H1 (cell line): Measurements from ENCODE around the gene SLC4A7. TPM values are rescaled to one million over a fixed set of nuclear protein-coding genes. Genes with fewer than 3 reads are reported as not detected.

Experiments
- CTCF ChIA-PET: fragments of 300-600 bp; sonication (Branson Sonifier 250); formaldehyde crosslinking; loops from one replicate; lab custom pipeline; 2021; ENCODE audit not compliant: partially characterized antibody; lab: Charles Lee
- POLR2A ChIA-PET: fragments of 300-600 bp; sonication (Branson Sonifier 250); formaldehyde crosslinking; loops from one replicate; lab custom pipeline; 2021; ENCODE audit warnings: inconsistent platforms; ENCODE audit not compliant: partially characterized antibody; lab: Charles Lee
- DNase-seq, 2 experiments: peaks; one replicate each; pipeline versions ENCODE4 v3.0.0 to v3.0.0-alpha.2; 2010 to 2022; ENCODE audit warnings: low spot score in 2 of 2, low read depth in 1 of 2, mixed read lengths in 1 of 2
- FAIRE-seq: peaks from 2 replicates; lab custom pipeline; 2011; peaks lifted over from hg19 to GRCh38; lab: Jason Lieb, UNC
- H2AFZ ChIP-seq: 2 replicates; pipeline ENCODE4 v1.8.1; 2012; ENCODE audit warnings: low read length, inconsistent platforms
- H2AK5ac ChIP-seq: 2 replicates; pipeline ENCODE4 v1.6.1; 2013; ENCODE audit warnings: low read depth, low read length
- H2BK120ac ChIP-seq: replicated peaks from 2 replicates; pipeline ENCODE3; 2013; ENCODE audit warnings: low read depth, low read length, inconsistent platforms
- H2BK12ac ChIP-seq: 2 replicates; pipeline ENCODE4 v1.6.1; 2013; ENCODE audit warnings: low read depth, low read length
- H2BK15ac ChIP-seq: 2 replicates; pipeline ENCODE4 v1.6.1; 2013; ENCODE audit warnings: low read length
- H2BK20ac ChIP-seq: 2 replicates; pipeline ENCODE4 v1.6.1; 2013; ENCODE audit warnings: low read length
- H2BK5ac ChIP-seq: 2 replicates; pipeline ENCODE4 v1.6.1; 2013; ENCODE audit warnings: low read depth, low read length
- H3K14ac ChIP-seq: 2 replicates; pipeline ENCODE4 v1.6.1; 2013; ENCODE audit warnings: inconsistent platforms; ENCODE audit not compliant: insufficient read length
- H3K18ac ChIP-seq: 2 replicates; pipeline ENCODE4 v1.6.1; 2013; ENCODE audit warnings: low read length; ENCODE audit errors: extremely low read depth
- H3K23ac ChIP-seq: 2 replicates; pipeline ENCODE4 v1.6.1; 2013; ENCODE audit warnings: inconsistent platforms; ENCODE audit not compliant: insufficient read length
- H3K23me2 ChIP-seq: 2 replicates; pipeline ENCODE4 v1.6.1; 2013; ENCODE audit warnings: low read depth, low read length
- H3K27ac ChIP-seq: 2 replicates; pipeline ENCODE4 v1.6.1; 2011; ENCODE audit warnings: low read depth, low read length, inconsistent platforms
- H3K27me3 ChIP-seq, 4 experiments: replicated peaks in 1 of 4; 1 replicate in 1 of 4; 2 replicates in 3 of 4; pipeline versions ENCODE4 v1.6.1 to v1.8.1; 2011 to 2013; ENCODE audit warnings: low read length in 3 of 4, mild to moderate bottlenecking in 3 of 4, inconsistent platforms in 2 of 4, mixed read lengths in 2 of 4, moderate library complexity in 1 of 4; ENCODE audit not compliant: control insufficient read depth in 3 of 4, insufficient read depth in 3 of 4; ENCODE audit errors: extremely low read depth in 1 of 4
- H3K36me3 ChIP-seq, 4 experiments: 2 replicates each; pipeline versions ENCODE4 v1.6.1 to v1.8.1; 2011 to 2013; ENCODE audit warnings: mild to moderate bottlenecking in 4 of 4, low read length in 3 of 4, moderate library complexity in 2 of 4, control low read depth in 1 of 4, inconsistent platforms in 1 of 4; ENCODE audit not compliant: insufficient read depth in 4 of 4, control insufficient read depth in 2 of 4
- H3K4ac ChIP-seq: replicated peaks from 2 replicates; pipeline ENCODE3; 2013; ENCODE audit warnings: low read length, low read depth, mixed read lengths, inconsistent platforms; ENCODE audit not compliant: insufficient read length
- H3K4me1 ChIP-seq, 4 experiments: replicated peaks in 1 of 4; 1 replicate in 1 of 4; 2 replicates in 3 of 4; pipeline versions ENCODE4 v1.6.1 to v1.8.1; 2011 to 2013; ENCODE audit warnings: low read length in 3 of 4, inconsistent platforms in 2 of 4, mixed read lengths in 1 of 4; ENCODE audit not compliant: insufficient read depth in 4 of 4, control insufficient read depth in 3 of 4
- H3K4me2 ChIP-seq, 2 experiments: 2 replicates each; pipeline versions ENCODE4 v1.6.1 to v1.8.1; 2011 to 2013; ENCODE audit warnings: low read depth in 2 of 2, low read length in 2 of 2, control low read depth in 1 of 2, inconsistent platforms in 1 of 2, mild to moderate bottlenecking in 1 of 2; ENCODE audit not compliant: insufficient read depth in 1 of 2
- H3K4me3 ChIP-seq, 4 experiments: fragments of 200-600, 300-600 bp in 1 of 4; sonication (generic), shearing (Covaris generic), sonication (Bioruptor Twin) in 1 of 4; 2 replicates each; pipeline versions ENCODE4 v1.5.1 to v1.8.1; 2011 to 2016; ENCODE audit warnings: low read length in 4 of 4, low read depth in 3 of 4, control low read depth in 2 of 4, inconsistent platforms in 2 of 4, mild to moderate bottlenecking in 2 of 4, mixed read lengths in 1 of 4, moderate library complexity in 1 of 4; ENCODE audit not compliant: insufficient read depth in 2 of 4; ENCODE audit errors: extremely low read depth in 1 of 4
- H3K56ac ChIP-seq: replicated peaks from 2 replicates; pipeline ENCODE3; 2013; ENCODE audit warnings: low read depth, mild to moderate bottlenecking, mixed read lengths, low read length, inconsistent platforms; ENCODE audit not compliant: insufficient read length
- H3K79me1 ChIP-seq: 2 replicates; pipeline ENCODE4 v1.6.1; 2013; ENCODE audit warnings: low read depth, low read length, control low read depth
- H3K79me2 ChIP-seq, 2 experiments: 2 replicates each; pipeline versions ENCODE4 v1.6.1 to v1.8.1; 2012 to 2013; ENCODE audit warnings: low read length in 2 of 2, mild to moderate bottlenecking in 2 of 2, inconsistent platforms in 1 of 2; ENCODE audit not compliant: insufficient read depth in 2 of 2, control insufficient read depth in 1 of 2
- H3K9ac ChIP-seq, 4 experiments: replicated peaks in 1 of 4; 1 replicate in 1 of 4; 2 replicates in 3 of 4; pipeline versions ENCODE4 v1.6.1 to v1.8.1; 2011 to 2013; ENCODE audit warnings: low read depth in 3 of 4, low read length in 3 of 4, control low read depth in 2 of 4, mild to moderate bottlenecking in 2 of 4, moderate library complexity in 2 of 4, inconsistent platforms in 1 of 4; ENCODE audit errors: extremely low read depth in 1 of 4
- H3K9me3 ChIP-seq, 2 experiments: 2 replicates each; pipeline versions ENCODE4 v1.6.1 to v1.8.1; 2012 to 2013; ENCODE audit warnings: mild to moderate bottlenecking in 2 of 2, moderate library complexity in 2 of 2, control low read depth in 1 of 2, inconsistent platforms in 1 of 2, low read depth in 1 of 2, low read length in 1 of 2, mixed read lengths in 1 of 2; ENCODE audit not compliant: insufficient read depth in 2 of 2
- H4K20me1 ChIP-seq, 2 experiments: replicated peaks in 1 of 2; 2 replicates each; pipeline versions ENCODE3 to v1.8.1; 2011 to 2013; ENCODE audit warnings: inconsistent platforms in 2 of 2, low read length in 2 of 2, mild to moderate bottlenecking in 1 of 2; ENCODE audit not compliant: insufficient read depth in 2 of 2, control insufficient read depth in 1 of 2
- H4K5ac ChIP-seq: 2 replicates; pipeline ENCODE4 v1.6.1; 2013; ENCODE audit warnings: low read length, low read depth, mixed read lengths, inconsistent platforms; ENCODE audit not compliant: insufficient read length
- H4K8ac ChIP-seq: 2 replicates; pipeline ENCODE4 v1.8.0; 2013; ENCODE audit warnings: mild to moderate bottlenecking, moderate library complexity, low read length, inconsistent platforms; ENCODE audit not compliant: insufficient read depth; ENCODE audit errors: extremely low read depth
- H4K91ac ChIP-seq: replicated peaks from 2 replicates; pipeline ENCODE3; 2013; ENCODE audit warnings: low read length, mixed read lengths, inconsistent platforms; ENCODE audit not compliant: insufficient read length
- BACH1 ChIP-seq: IDR thresholded peaks from 2 replicates; pipeline ENCODE4 v1.6.1; 2012; ENCODE audit warnings: low read length, improper control_type of control experiment
- POLR2AphosphoS5 ChIP-seq: IDR thresholded peaks from 2 replicates; pipeline ENCODE4 v1.6.1; 2011; ENCODE audit warnings: low read depth, low read length
- WGBS, 2 experiments: shearing (Covaris generic) in 1 of 2; methylation state at CpG; one replicate each; pipeline versions ENCODE4 v1.1.6 to v1.1.7; 2013 to 2015; ENCODE audit warnings: low lambda C conversion rate in 2 of 2, mixed read lengths in 2 of 2, inconsistent platforms in 1 of 2, low coverage in 1 of 2, missing lambda C conversion rate in 1 of 2; ENCODE audit not compliant: insufficient replicate concordance in 2 of 2, insufficient coverage in 1 of 2, insufficient read length in 1 of 2; ENCODE audit errors: extremely low coverage in 1 of 2, missing lambda C conversion rate in 1 of 2; 5-methylcytosine and 5-hydroxymethylcytosine counted together
- polyA plus RNA-seq, 7 experiments: library from polyadenylated mRNA; depleted of rRNA in 3 of 7; stranded (reverse) in 5 of 7; unstranded in 2 of 7; fragments of >200 nt in 5 of 7; fragments of 200-250 nt in 2 of 7; gene quantifications; 1 replicate in 5 of 7; 2 replicates in 1 of 7; 4 replicates in 1 of 7; pipeline versions ENCODE4 v1.2.1 to v1.2.3, GENCODE V29; 2011 to 2013; ENCODE audit warnings: missing spikeins in 2 of 7, mixed read lengths in 2 of 7
- total RNA-seq: library from RNA; stranded (reverse); fragmentation: NEBNext Ultra II Directional; extraction: Animal tissue kit (Norgen Biotek cat#: 25700); gene quantifications from 2 replicates; pipeline ENCODE4 v1.2.1, GENCODE V29; 2021

The SLC4A7 gene
- total and polyA plus RNA-seq, 2 of the 8 experiments (the other 6 are each of a cell fraction or from before 2014, with no cell fraction given), result 14.9 to 70.5 TPM

- no peaks in the 10 kb centered on the region for H3K79me1 ChIP-seq
- H3K79me2 ChIP-seq, result peaks cover 34 to 86% of the 10 kb centered on the region in 2 experiments
- no peak overlapping the region for H3K18ac ChIP-seq
- no peak overlapping the region for H2BK120ac ChIP-seq
- H3K23me2 ChIP-seq, result peaks cover 9% of the 10 kb centered on the region
- no peak overlapping the region for H2BK12ac ChIP-seq
- no peak overlapping the region for H4K8ac ChIP-seq
- H2AFZ ChIP-seq, result no peak overlapping the region
- H3K36me3 ChIP-seq, result no peaks in the 10 kb centered on the region
- no peaks in the 10 kb centered on the region for H3K27me3 ChIP-seq
- FAIRE-seq (no peak), DNase-seq (no peak)
- no peak overlapping the region for H3K9ac ChIP-seq
- H2BK5ac ChIP-seq, result no peak overlapping the region
- H4K5ac ChIP-seq, result no peak overlapping the region
- no peak overlapping the region for H2BK20ac ChIP-seq
- H3K4me1 ChIP-seq, result no peaks in the 10 kb centered on the region; a peak in 1 of 7 replicates
- H3K14ac ChIP-seq, result no peak overlapping the region
- H2AK5ac ChIP-seq, result no peak overlapping the region
- H4K91ac ChIP-seq, result no peak overlapping the region
- no peak overlapping the region for H3K27ac ChIP-seq
- H3K23ac ChIP-seq, result no peak overlapping the region
- POLR2A ChIA-PET, result interaction anchor here (1.6 kb wide), 1 partner anchor 10 kb away, joined by 3 read pairs; no protein-coding TSS in a partner anchor
- H3K56ac ChIP-seq, result no peak overlapping the region
- CTCF ChIA-PET, result interaction anchor here (0.9 to 1.9 kb wide), 2 partner anchors 9 to 12 kb away, joined by 3 to 7 read pairs; no protein-coding TSS in a partner anchor
- no peak overlapping the region for H2BK15ac ChIP-seq
- H4K20me1 ChIP-seq, result peaks cover 7 to 21% of the 10 kb centered on the region in 2 experiments
- TF ChIP-seq POLR2AphosphoS5 (peak; percentile 42; the same call in 1 of the 2 replicates), BACH1 (no peak)
- H3K4ac ChIP-seq, result no peak overlapping the region
- WGBS, 2 experiments, result 98% methylated on average over 2 of the region's 2 CpGs; no CpG with 5 or more reads in 1 of the 2 experiments
- no peaks in the 10 kb centered on the region for H3K9me3 ChIP-seq
- no peak overlapping the region for H3K4me2 ChIP-seq
- H3K4me3 ChIP-seq, result no peak overlapping the region
Observed at GRCh38 chr3:27479806-27480543, 4.2 kb downstream of the SLC4A7 start.
